HepG2 (cell line): ENCODE measurements around the gene RAB32. TPM values are rescaled to one million over a fixed set of nuclear protein-coding genes. Genes with fewer than 3 reads are reported as not detected.

Experiments used
- AKNA ChIP-seq: sonication (generic); formaldehyde crosslinking; IDR thresholded peaks from 2 replicates; pipeline ENCODE4 v1.4.0; 2020; ENCODE audit warnings: missing genetic modification reagents, borderline replicate concordance
- CHCHD3 ChIP-seq: sonication (generic); formaldehyde crosslinking; IDR thresholded peaks from 2 replicates; pipeline ENCODE4 v1.8.0; 2022; ENCODE audit warnings: mild to moderate bottlenecking, missing genetic modification reagents, moderate library complexity
- E2F5 ChIP-seq: sonication (generic); formaldehyde crosslinking; conservative IDR thresholded peaks from 2 replicates; pipeline ENCODE4 v1.4.0; 2020; ENCODE audit warnings: missing genetic modification reagents
- FLYWCH1 ChIP-seq: sonication (generic); formaldehyde crosslinking; IDR thresholded peaks from 2 replicates; pipeline ENCODE4 v1.8.1; 2023; ENCODE audit warnings: mild to moderate bottlenecking, missing genetic modification reagents
- FOXM1 ChIP-seq: sonication (generic); formaldehyde crosslinking; IDR thresholded peaks from 2 replicates; pipeline ENCODE4 v1.5.0; 2020; ENCODE audit warnings: missing genetic modification reagents
- GABPB1 ChIP-seq: IDR thresholded peaks from 2 replicates; pipeline ENCODE4 v1.6.1; 2016; ENCODE audit warnings: mild to moderate bottlenecking, missing genetic modification reagents, moderate library complexity, missing compliant biosample characterization
- KLF13 ChIP-seq: sonication (generic); formaldehyde crosslinking; IDR thresholded peaks from 2 replicates; pipeline ENCODE4 v1.4.0; 2020; ENCODE audit warnings: mild to moderate bottlenecking, missing genetic modification reagents
- PHF8 ChIP-seq: sonication (generic); formaldehyde crosslinking; IDR thresholded peaks from 2 replicates; pipeline ENCODE4 v1.5.0; 2020; ENCODE audit warnings: missing genetic modification reagents
- RARA ChIP-seq: IDR thresholded peaks from 2 replicates; pipeline ENCODE4 v1.6.1; 2016; ENCODE audit warnings: missing genetic modification reagents, missing compliant biosample characterization
- RBAK ChIP-seq: sonication (generic); formaldehyde crosslinking; IDR thresholded peaks from 2 replicates; pipeline ENCODE4 v1.5.1; 2020; ENCODE audit warnings: mild to moderate bottlenecking, missing genetic modification reagents
- SMAD1 ChIP-seq: sonication (generic); formaldehyde crosslinking; IDR thresholded peaks from 2 replicates; pipeline ENCODE4 v1.4.0; 2020; ENCODE audit warnings: missing genetic modification reagents, low read depth, mild to moderate bottlenecking, borderline replicate concordance
- TOPORS ChIP-seq: sonication (generic); formaldehyde crosslinking; IDR thresholded peaks from 2 replicates; pipeline ENCODE4 v1.8.0; 2023; ENCODE audit warnings: mild to moderate bottlenecking, missing genetic modification reagents
- YEATS2 ChIP-seq: sonication (generic); formaldehyde crosslinking; IDR thresholded peaks from 2 replicates; pipeline ENCODE4 v1.4.0; 2020; ENCODE audit warnings: missing genetic modification reagents, borderline replicate concordance
- ZBTB4 ChIP-seq: sonication (generic); formaldehyde crosslinking; IDR thresholded peaks from 2 replicates; pipeline ENCODE4 v1.4.0; 2020; ENCODE audit warnings: missing genetic modification reagents, mild to moderate bottlenecking, borderline replicate concordance
- ZNF282 ChIP-seq: fragments of 450-650 bp; IDR thresholded peaks from 2 replicates; pipeline ENCODE4 v1.6.1; 2018; ENCODE audit not compliant: partially characterized antibody
- ZNF34 ChIP-seq: sonication (generic); formaldehyde crosslinking; IDR thresholded peaks from 2 replicates; pipeline ENCODE4 v1.4.0; 2020; ENCODE audit warnings: mild to moderate bottlenecking, missing genetic modification reagents, borderline replicate concordance
- ZNF512 ChIP-seq: sonication (generic); formaldehyde crosslinking; IDR thresholded peaks from 2 replicates; pipeline ENCODE4 v1.4.0; 2020; ENCODE audit warnings: mild to moderate bottlenecking, missing genetic modification reagents
- polyA plus RNA-seq, 8 experiments: library from polyadenylated mRNA; depleted of rRNA in 3 of 8; stranded (reverse) in 7 of 8; unstranded in 1 of 8; fragments of >200 nt; fragmentation: Illumina TruSeq in 4 of 8; extraction: Trizol in 4 of 8; gene quantifications; 2 replicates each; pipeline versions ENCODE4 v1.2.1 to v1.2.3, GENCODE V29; 2011 to 2016; ENCODE audit warnings: low read depth in 4 of 8, missing spikeins in 1 of 8, mixed read lengths in 1 of 8; ENCODE audit not compliant: insufficient read depth in 1 of 8
- total RNA-seq, 5 experiments: library from RNA; depleted of rRNA; stranded (reverse); fragments of >200 nt; fragmentation: Illumina TruSeq; extraction: Trizol; gene quantifications; 2 replicates each; pipeline ENCODE4 v1.2.3, GENCODE V29; 2016; ENCODE audit warnings: low read depth in 1 of 5

RAB32 gene
- total and polyA plus RNA-seq, 2 of the 13 experiments (the other 11 are each of a cell fraction or from before 2014, with no cell fraction given) = 43.7 to 93.9 TPM

- no peak for TF ChIP-seq AKNA (CRISPR knock-in tag)
- no peak for TF ChIP-seq KLF13 (CRISPR knock-in tag)
- TF ChIP-seq GABPB1 = peak; percentile 88
- no peak for TF ChIP-seq YEATS2 (CRISPR knock-in tag)
- TF ChIP-seq RBAK (CRISPR knock-in tag) = no peak
- TF ChIP-seq E2F5 (CRISPR knock-in tag) = peak; percentile 52; the same call in 1 of the 2 replicates
- TF ChIP-seq ZNF282 = no peak
- TF ChIP-seq FOXM1 = no peak
- no peak for TF ChIP-seq SMAD1 (CRISPR knock-in tag)
- TF ChIP-seq ZNF512 (CRISPR knock-in tag) = no peak
- no peak; the same call in 1 of the 2 replicates for TF ChIP-seq TOPORS (CRISPR knock-in tag)
- no peak for TF ChIP-seq ZBTB4 (CRISPR knock-in tag)
- 0 out of 2 replicates have a peak, but pooled peaks have one; percentile 11 for TF ChIP-seq RARA (CRISPR knock-in tag)
- peak; percentile 41; the same call in 1 of the 2 replicates for TF ChIP-seq ZNF34 (CRISPR knock-in tag)
- TF ChIP-seq CHCHD3 (CRISPR knock-in tag) = 0 out of 2 replicates have a peak, but pooled peaks have one; percentile 3
- 0 out of 2 replicates have a peak, but pooled peaks have one; percentile 25 for TF ChIP-seq FLYWCH1
- TF ChIP-seq PHF8 (CRISPR knock-in tag) = 0 out of 2 replicates have a peak, but pooled peaks have one; percentile 30
Measured at GRCh38 chr6:146543211-146543939, at the start of gene RAB32 (continued).
